WERI-Rb-1 (cell line): Measurements from ENCODE around the gene ZGPAT.
A peak's percentile ranks its signal among the peaks of the same experiment; 100 is the strongest.
"Not testable (repeated sequence)": the region's sequence is repeated elsewhere in the genome, so short reads cannot be mapped to it uniquely, and the experiment has no call there.

ENCODE experiments used
- DNase-seq: peaks from one replicate; pipeline ENCODE4 v3.0.0-alpha.2; 2020
- H3K27ac ChIP-seq: fragments of 250-450 bp; sonication (Bioruptor Pico); 2 replicates; pipeline ENCODE4 v1.5.1; 2020; ENCODE audit warnings: mild to moderate bottlenecking, moderate library complexity
- H3K27me3 ChIP-seq: fragments of 250-450 bp; sonication (Bioruptor Pico); 2 replicates; pipeline ENCODE4 v1.5.1; 2021; ENCODE audit warnings: mild to moderate bottlenecking, low read depth, moderate library complexity; ENCODE audit not compliant: insufficient read depth, severe bottlenecking
- H3K36me3 ChIP-seq: fragments of 250-450 bp; sonication (Bioruptor Pico); 2 replicates; pipeline ENCODE4 v1.5.1; 2020; ENCODE audit warnings: mild to moderate bottlenecking, moderate library complexity
- H3K4me3 ChIP-seq: 2 replicates; pipeline ENCODE4 v1.5.1; 2011; ENCODE audit warnings: low read depth, mild to moderate bottlenecking, control low read depth, low read length
- H3K9me3 ChIP-seq: fragments of 250-450 bp; sonication (Bioruptor Pico); 2 replicates; pipeline ENCODE4 v1.5.1; 2021; ENCODE audit warnings: mild to moderate bottlenecking, moderate library complexity; ENCODE audit not compliant: severe bottlenecking
- CTCF ChIP-seq: IDR thresholded peaks from 2 replicates; pipeline ENCODE4 v1.5.1; 2011; ENCODE audit warnings: low read depth, mild to moderate bottlenecking, control low read depth, inconsistent platforms, low read length

ZGPAT gene

GRCh38 chr20:63775096-63775978 lies 67.5 kb downstream of the ZGPAT start:
- no peaks in the 10 kb centered on the region for H3K9me3 ChIP-seq
- no peaks in the 10 kb centered on the region for H3K27me3 ChIP-seq
- no peaks in the 10 kb centered on the region for H3K36me3 ChIP-seq
- peak; percentile 29 for DNase-seq
- H3K4me3 ChIP-seq, result no peak overlapping the region
- no peak overlapping the region for H3K27ac ChIP-seq
- TF ChIP-seq CTCF, result peak; percentile 65

- not testable (repeated sequence) for H3K36me3 ChIP-seq, DNase-seq, H3K27me3 ChIP-seq, H3K27ac ChIP-seq, H3K4me3 ChIP-seq, H3K9me3 ChIP-seq
These were observed 69.0 kb downstream of the ZGPAT start for GRCh38 chr20:63776875-63777274.

GRCh38 chr20:63777614-63778013 lies 69.8 kb downstream of the ZGPAT start:
- no peak for DNase-seq
- Histone ChIP-seq H3K4me3 (no peak overlapping the region), H3K27me3 (no peaks in the 10 kb centered on the region), H3K36me3 (no peaks in the 10 kb centered on the region), H3K9me3 (no peaks in the 10 kb centered on the region), H3K27ac (no peak overlapping the region)
- TF ChIP-seq CTCF, result no peak

GRCh38 chr20:63778034-63778752 lies 70.4 kb downstream of the ZGPAT start:
- no peak for TF ChIP-seq CTCF
- DNase-seq, result no peak
- H3K4me3 ChIP-seq, result no peak overlapping the region
- no peaks in the 10 kb centered on the region for H3K9me3 ChIP-seq
- H3K36me3 ChIP-seq, result no peaks in the 10 kb centered on the region
- no peaks in the 10 kb centered on the region for H3K27me3 ChIP-seq
- H3K27ac ChIP-seq, result no peak overlapping the region

- Histone ChIP-seq H3K27ac (no peak overlapping the region), H3K9me3 (no peaks in the 10 kb centered on the region), H3K36me3 (no peaks in the 10 kb centered on the region), H3K4me3 (no peak overlapping the region), H3K27me3 (no peaks in the 10 kb centered on the region)
- DNase-seq, result no peak
- 0 out of 2 replicates have a peak, but pooled peaks have one; percentile 17 for TF ChIP-seq CTCF
These were observed 71.0 kb downstream of the ZGPAT start for GRCh38 chr20:63778857-63779256.

- TF ChIP-seq CTCF, result no peak
- H3K36me3 ChIP-seq, result no peaks in the 10 kb centered on the region
- H3K27me3 ChIP-seq, result no peaks in the 10 kb centered on the region
- H3K27ac ChIP-seq, result no peak overlapping the region
- H3K4me3 ChIP-seq, result no peak overlapping the region
- DNase-seq, result no peak
- H3K9me3 ChIP-seq, result no peaks in the 10 kb centered on the region
These were observed 73.3 kb downstream of the ZGPAT start for GRCh38 chr20:63781181-63781580.
